Activated CD4-positive, alpha-beta T cell treated with anti-CD3 and anti-CD28 coated beads for 4 hours (primary cell): Measurements from ENCODE around the gene HLCS.

Experiments
- DNase-seq, 2 donors: peaks; one replicate each; pipeline ENCODE4 v3.0.0-alpha.2; 2020

HLCS gene

GRCh38 chr21:36803816-36804439 lies 162.5 kb downstream of the HLCS start:
- DNase-seq = no peak

- no peak for DNase-seq
Observed at GRCh38 chr21:36803051-36803645, 163.3 kb downstream of the HLCS start.

DNA sequence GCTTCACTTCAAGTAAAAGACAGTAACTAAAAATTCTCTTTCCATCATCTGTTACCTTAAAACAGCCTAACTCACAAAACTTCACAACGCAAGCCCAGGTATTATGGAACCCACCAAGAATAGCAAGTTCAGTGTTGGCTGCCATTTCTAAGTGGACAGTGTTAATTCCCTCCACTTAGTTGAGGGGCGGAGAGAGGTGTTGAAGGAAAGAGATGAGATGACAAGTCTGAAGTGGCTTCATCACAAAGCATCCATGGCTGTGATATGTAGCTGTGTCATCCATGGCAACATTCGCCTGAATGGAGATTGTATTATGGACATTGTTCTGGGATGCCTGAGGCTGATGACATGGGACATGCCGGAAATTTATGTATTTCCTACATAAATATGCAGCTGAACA lies 165.7 kb downstream of the HLCS start:
- DNase-seq = no peak

- no peak for DNase-seq
Observed at GRCh38 chr21:36799869-36800268, 166.6 kb downstream of the HLCS start.

- no peak for DNase-seq
Observed at GRCh38 chr21:36798491-36798890, 168.0 kb downstream of the HLCS start.

DNA sequence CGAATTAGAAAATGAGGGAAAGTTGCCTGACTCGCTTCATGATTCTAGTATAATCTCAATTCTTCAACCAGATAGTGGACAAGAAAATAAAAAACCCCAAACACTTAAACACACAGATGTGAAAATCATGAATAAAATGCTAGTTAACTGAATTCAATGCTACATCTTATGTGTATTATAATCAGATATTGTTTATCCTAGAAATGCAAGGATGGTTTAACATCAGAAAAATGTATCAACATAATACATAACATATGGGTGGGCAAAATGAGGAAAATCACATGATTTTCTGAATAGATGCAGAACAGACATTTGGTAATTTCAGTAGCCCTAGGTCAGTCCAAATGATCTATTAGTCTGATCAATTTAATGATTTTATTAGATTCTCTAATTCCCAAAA lies 170.4 kb downstream of the HLCS start:
- DNase-seq = no peak

DNA sequence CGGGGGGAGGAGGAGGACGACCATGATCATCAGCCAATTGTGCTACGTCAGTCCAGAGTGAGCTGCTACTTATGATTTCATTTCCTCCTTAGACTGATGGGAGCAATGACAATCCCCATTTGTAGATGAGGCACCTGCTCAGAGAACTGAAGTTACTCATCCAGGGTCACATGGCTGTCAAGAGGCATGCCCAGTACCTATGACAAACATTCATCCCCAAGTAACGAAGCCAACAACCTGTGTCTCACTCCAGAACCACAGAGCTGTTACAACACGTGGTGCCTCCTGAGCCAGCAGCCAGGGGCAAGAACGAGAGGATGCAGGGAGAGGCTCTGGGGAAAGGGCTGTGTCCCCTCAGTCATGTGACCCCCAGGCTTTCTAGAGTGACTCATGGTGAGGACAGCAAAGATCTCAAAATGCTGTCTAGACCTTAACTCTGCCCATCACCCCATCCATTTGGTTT lies 173.9 kb downstream of the HLCS start:
- DNase-seq = no peak

GRCh38 chr21:36791695-36792470 lies 174.6 kb downstream of the HLCS start:
- DNase-seq = no peak

- no peak for DNase-seq
Observed at GRCh38 chr21:36791180-36791579, 175.3 kb downstream of the HLCS start.

DNA sequence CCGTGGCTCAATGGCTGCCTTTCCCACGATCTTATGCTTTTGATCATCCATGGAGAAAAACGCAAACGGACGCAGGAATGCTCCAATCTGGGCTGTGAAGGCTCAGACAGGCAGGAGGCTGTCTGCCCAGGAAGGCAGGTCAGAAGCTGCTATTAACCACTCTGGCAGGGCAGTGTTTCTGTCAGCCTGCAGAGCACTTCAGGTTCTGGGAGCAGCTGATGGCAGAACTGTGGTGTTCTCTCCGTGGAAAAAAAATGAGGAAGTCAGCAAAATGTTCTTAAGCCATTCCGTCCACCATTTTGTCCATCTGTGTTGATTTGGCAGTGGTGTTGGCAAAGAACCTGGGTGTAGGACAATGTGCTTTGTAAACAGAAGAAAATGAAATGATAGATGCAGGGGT lies 175.9 kb downstream of the HLCS start:
- DNase-seq = no peak

DNA sequence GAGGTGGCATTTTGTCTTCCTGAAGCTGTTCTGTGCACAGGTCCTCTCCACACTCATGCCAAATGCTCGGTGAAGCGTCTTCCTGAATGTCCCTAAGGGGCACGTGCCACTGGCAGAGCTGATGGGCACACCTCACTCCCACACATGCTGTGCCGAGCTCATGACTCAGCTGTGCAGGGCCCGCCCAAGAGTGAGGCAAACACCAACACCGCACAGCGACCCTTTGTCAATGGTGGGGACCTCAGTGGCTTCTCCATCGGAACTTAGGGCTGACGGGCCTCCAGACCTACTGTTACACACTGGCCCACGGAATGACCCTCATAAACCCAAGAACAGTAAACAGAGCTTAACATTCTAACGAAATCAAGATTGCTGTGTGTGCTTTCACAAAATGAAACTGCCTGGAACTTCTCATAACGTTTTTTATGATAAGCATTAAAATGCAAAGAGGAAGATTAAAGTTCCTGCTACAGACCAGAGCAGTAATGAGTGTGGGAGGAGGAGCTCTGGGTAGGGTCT lies 178.3 kb downstream of the HLCS start:
- DNase-seq = no peak

- no peak for DNase-seq
Observed at GRCh38 chr21:36786186-36786585, 180.3 kb downstream of the HLCS start.

GRCh38 chr21:36785615-36786014 lies 180.9 kb downstream of the HLCS start:
- no peak for DNase-seq

GRCh38 chr21:36784947-36785346 lies 181.5 kb downstream of the HLCS start:
- DNase-seq = no peak

DNA sequence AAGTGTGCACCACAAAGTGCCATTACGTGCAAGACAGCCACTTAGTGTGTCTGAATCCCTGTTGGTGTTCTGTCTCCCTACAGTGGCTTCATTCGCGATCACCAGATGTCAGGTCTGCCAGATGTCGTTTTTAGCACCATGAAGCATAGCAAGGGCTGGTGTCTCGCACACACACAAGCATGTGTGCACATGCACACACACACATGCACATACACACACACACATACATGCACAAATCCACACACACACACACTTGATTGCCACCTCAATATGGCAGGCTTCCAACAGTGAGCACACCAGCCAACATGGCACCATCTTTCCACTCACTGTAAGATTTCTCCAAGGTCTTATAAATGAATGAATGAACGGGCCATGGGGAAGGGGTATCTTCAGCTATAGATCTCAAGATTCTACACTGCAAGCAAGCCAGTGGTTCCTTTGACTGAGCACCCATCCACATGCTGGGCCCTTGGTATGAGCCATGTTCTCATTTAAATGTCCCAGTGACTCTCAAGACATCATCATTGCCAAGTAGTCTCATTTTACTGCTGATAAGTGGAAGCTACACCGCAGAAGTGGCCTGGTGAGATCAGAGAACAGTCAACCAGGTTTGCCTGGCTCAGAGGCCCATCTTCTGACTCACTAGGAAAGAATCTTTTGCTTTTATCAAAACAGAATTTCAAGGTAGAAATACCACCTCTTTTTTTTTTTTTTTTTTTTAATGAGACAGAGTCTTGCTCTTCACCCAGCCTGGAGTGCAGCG lies 182.7 kb downstream of the HLCS start:
- DNase-seq = no peak

DNA sequence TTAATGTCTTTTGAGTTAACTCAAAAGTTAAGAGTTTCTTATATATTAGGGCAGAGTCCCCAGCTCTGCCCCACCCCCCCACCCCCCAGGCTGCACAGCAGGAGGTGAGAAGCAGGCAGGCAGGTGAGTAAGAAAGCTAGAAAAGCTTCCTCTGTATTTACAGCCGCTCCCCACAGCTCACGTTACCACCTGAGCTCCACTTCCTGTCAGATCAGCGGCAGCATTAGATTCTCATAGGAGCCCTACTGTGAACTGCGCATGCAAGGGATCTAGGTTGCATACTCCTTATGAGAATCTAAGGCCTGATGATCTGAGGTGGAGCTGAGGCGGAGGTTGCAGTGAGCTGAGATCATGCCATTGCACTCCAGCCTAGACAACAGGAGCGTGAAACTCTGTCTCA lies 185.6 kb downstream of the HLCS start:
- no peak for DNase-seq

DNA sequence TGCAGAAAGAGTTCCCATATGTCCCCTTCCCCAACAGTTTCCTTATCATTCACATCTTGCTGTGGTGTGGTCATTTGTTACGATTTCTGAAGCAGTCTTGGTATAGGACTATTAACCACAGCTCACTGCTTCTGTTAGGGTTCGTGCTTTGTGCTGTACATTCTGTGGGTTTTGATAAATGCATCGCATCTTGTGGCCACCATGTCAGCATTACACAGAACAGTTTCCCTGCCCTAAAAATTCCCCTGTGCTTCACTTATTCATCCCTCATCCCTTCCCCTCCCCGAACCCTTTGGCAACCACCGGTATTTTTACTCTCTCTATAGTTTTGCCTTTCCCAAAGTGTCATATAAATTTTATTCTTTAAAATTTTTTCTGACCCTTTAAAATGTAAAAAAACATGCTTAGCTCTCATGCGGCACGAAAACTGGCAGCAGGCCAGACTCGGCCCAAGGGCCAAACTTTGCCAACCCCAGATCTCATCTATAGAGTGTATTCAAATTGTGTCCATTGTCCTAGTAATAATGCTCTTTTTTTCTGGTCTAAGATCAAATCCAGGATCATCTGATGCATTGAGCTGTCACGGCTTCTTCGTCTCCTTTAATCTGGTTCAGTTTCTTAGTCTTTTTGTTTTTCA lies 189.4 kb downstream of the HLCS start:
- DNase-seq = no peak

DNA sequence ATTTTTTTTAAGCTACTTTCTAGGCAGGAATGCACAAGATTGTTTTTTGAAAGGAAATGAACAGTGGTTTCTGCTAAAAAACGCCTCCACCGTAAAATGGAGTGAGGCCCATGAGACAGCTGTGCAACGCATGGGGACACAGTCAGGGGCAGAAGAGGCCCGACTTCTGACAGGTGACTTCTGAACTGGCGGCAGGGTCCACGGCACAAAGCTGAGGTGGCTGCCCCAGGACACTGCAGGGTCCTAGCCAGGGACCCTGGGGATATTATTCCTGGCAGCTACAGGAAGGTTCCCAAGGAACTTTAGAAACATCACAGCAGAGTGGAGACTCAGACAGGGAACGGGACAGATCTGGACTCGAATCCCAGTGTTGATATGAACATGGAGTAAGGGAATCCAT lies 192.5 kb downstream of the HLCS start:
- DNase-seq = no peak

DNA sequence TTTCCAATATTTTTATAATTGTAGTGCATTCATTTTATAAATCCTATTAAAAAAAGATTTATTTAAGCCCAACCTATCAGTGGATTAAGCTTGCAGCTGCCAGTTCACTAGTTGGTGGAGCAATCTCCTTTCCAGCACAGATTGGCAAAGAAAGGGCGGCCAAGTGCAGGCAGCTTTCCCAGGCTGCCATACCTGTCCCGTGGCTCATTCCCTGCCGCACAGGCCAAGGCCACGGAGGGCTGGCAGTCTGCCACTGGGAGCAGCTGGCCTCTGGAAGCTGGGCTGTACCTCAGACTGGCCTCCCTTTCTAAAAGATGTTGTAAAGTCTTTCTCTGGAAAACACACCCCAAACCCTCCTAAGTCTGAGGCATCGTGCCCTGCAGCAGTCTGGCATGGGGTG lies 193.4 kb downstream of the HLCS start:
- DNase-seq = no peak

DNA sequence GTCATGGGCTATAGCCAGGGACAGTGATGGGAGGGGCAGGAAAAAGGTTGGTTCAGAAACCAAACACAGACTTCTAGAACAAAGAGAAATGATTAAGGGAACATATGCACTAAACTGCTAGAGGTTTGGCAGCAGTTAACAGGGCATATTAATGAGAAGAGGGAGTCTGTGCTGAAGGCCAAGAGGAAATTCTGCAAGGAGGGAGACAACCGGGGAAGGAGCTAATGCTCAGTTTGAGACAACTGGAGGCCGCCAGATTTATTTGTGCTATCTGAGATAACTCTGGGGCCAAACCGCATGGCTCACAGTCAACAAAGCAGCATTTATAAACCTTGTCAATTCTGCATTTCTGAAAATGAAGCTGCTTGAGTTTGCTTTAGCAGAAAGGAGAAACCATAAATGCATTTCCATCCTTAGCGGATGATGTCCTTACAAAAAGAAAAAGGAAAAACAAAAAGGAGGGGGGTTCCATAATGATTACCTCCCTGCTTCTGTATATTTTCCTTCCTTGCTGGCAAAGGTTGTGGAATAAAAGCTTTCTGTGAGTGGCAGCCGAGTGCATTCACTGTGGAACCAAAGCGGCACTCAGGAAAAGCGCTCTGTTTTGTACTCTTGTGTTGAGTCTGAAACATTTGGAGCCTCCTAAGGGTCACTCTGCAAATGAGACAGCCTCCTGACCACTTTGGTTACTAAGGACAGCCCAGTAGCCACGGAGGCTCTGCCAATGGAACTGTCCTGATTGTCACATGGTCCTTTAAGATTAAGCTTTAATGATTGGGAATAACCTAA lies 197.2 kb downstream of the HLCS start:
- DNase-seq = no peak

DNA sequence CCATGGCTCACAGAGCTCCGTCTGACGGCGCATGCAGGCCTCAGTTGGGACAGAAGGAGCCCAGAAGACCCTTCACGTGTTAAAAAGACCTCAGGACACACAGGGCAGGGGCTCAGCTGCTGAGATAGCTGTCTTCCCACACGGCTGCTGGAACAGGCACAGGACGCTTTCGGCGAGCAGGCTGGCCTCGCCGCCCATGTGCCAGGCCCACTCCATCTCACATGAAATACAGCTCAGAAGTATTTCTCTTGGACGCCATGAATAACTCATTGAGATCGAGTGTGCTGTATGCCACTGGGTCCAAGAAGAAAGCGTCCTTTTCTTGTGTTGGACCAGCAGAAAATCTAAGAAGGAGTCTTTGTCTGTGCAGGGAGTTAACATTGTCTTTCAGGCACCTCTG lies 198.0 kb downstream of the HLCS start:
- no peak for DNase-seq

GRCh38 chr21:36767096-36767495 lies 199.4 kb downstream of the HLCS start:
- no peak for DNase-seq
